CMK (cell line): ENCODE results near the gene BZW2.

Source experiments
- DNase-seq: peaks from one replicate; pipeline ENCODE4 v3.0.0-alpha.2; 2010; ENCODE audit warnings: low read depth

Gene BZW2

DNA sequence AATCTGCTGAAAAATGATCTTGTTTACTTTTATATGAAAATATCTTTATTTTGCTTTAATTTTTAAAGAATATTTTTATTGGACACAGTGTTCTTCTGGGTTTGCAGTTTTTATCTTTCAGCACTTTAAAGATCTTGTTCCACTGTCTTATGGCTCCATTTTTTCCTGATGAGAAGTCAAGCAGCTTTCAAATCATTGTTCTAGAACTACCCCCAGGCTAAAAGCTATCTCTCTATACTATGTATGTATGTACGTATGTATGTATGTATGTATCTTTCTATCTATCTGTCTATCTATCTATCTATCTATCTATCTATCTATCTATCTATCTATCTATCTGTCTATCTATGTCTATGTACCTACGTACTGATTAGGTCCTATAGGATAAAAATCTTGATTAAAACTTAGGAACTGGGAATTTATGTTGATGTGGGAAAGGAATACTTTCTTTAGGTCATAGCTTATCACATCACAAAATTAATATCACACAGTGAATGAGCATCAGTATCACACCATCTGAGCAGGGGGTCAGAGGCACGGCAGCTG lies 72.2 kb downstream of the BZW2 start:
- no peak for DNase-seq

DNA sequence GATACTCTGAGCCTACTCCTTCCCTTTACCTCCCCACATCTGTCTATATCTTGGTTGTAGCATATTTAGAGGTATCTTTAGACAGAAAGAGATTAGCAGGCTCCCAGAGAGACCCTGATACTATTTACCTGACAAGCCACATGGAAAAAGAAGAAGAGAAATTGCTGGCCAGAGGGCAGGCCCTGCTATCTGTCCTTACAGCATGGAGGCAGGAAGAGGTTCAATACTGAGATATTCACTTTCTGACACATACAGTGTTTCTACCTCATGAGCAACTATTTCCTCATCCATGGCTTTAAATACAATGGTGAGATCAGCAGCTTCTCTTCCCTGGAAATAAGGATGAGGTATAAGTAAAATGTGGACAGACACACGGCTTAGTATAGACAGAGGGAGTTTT lies 73.7 kb downstream of the BZW2 start:
- DNase-seq, result no peak

DNA sequence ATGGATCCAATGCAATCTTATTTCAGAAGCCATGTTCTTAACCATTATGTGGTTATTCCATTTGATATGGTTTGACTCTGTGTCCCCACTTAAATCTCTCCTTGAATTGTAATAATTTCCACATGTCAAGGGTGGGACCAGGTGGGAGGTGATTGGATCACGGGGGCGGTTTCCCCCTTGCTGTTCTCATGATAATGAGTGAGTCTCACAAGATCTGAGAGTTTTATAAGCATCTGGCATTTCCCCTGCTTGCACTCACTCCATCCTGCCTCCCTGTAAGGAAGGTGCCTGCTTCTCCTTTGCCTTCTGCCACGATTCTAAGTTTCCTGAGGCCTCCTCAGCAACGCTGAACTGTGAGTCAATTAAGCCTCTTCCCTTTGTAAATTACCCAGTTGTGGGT lies 75.6 kb downstream of the BZW2 start:
- DNase-seq, result no peak

DNA sequence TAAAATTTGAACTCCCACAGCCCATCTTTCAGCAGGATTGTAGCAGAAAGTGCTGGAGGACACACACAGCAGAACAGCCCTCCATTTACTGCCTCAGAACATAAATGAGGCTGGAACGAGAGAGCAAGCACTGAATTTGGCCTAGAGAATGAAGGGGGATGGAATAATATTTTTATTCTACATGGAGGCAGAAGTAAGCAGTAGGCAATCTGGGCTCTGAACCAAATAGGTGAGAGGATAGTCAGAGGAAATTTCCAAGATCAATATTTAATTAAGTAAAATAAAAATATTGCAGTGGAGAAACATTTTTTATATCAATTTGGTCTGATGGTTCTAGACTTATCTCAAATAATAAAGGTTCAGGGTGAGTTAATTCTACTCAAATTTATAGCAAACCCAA lies 78.4 kb downstream of the BZW2 start:
- no peak for DNase-seq

DNA sequence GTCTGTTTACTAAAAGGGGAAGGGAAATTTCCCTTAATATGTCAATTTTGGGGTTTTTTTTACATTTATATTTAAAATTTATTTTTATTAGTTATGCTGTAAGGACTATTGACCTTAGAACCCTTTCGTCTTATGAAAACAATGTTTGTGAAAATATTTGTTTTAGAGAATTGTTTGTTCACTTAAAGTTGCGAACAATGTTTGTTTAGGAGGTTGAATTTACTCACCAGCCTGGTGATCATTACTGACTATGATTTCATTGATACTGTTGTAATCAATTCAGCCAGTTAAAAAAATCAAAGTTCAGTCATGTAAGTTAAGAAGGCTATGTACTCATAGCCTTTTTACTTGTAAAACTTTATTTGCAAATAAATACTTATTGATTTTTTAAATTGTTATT lies 80.2 kb downstream of the BZW2 start:
- DNase-seq, result no peak

DNA sequence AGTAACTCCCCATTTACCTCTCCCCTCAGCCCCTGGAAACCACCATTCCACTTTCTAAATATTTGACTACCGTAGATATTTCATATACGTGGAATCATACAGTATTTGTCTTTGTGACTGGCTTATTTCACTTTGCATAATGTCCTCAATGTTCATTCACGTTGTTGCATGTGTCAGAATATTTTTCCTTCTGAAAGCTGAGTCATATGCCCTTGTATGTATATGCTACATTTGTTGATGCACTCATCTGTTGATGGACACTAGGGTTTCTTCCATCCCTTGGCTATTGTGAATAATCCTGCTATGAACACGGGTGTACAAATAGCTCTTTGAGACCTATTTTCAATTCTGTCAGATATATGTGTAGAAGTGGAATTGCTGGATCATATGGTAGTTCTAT lies 81.8 kb downstream of the BZW2 start:
- no peak for DNase-seq

DNA sequence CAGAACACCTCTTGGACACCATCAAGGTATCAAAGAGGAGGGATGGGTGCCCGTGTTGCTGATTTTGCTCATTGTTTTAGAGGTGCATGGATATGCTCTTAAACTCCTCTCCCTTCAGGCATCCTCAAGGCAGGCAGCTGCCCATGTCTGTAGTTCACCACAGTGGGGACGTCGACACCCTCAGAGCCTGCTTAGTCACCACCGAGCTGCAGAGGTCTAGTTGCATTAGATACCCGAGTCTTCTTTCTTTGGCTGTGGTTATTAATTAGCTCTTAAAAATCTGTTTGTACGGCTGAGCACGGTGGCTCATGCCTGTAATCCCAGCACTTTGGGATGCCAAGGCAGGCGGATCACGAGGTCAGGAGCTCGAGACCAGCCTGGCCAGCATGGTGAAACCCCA lies 82.8 kb downstream of the BZW2 start:
- DNase-seq, result no peak

DNA sequence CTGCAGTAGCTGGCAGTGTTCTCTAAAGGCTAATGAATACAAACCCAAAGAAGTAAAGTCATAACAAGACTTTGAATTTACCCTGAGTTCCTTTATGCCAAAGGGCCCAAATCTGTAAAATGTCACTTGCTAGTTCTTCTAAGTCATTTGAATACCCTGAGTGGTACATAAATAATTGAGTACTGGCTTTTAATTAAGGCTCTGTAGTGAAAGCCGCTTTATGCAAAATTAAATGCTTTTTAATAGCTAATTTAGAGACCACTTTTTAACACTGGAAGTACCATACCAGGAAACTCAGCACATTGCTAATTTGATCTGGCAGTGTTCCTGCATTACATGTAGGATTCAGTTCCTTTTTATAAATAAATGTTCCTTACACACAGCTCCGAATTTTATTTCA lies 83.6 kb downstream of the BZW2 start:
- no peak for DNase-seq

DNA sequence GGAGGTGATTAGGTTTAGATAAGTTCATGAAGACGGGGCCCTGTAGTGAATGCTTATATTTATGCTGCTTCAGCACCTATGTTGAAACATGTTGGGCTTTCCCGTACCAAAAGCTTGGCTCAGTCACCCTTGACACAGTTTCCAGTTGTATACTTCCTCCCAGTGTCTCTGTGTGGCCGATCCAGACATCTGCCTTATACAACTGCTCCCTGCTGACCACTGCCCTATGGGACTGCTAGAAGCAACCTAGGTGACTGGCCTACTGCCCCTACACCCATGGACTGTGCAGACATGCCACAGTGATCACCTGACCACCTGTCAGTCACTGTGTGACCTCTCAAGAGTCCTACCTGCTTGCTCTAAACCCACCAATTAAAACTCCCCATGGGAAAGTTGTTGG lies 85.0 kb downstream of the BZW2 start:
- no peak for DNase-seq

DNA sequence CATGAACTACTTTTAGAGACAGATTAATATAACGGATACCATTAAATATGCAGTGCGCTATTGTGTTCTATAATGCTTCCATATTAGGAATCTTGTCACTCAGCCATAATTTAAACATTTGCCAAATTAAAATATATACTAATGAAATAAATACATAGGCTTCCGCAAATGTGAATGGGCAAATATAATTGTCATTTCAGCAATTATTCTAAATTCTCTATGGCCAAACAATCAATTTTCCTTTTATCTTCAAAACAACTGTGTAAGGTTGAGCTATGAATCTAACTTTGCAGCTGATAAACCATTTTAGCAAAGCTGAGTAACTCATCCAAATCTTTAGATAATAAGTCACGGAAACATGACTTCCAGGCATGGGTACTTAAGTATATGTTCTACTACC lies 86.8 kb downstream of the BZW2 start:
- no peak for DNase-seq

DNA sequence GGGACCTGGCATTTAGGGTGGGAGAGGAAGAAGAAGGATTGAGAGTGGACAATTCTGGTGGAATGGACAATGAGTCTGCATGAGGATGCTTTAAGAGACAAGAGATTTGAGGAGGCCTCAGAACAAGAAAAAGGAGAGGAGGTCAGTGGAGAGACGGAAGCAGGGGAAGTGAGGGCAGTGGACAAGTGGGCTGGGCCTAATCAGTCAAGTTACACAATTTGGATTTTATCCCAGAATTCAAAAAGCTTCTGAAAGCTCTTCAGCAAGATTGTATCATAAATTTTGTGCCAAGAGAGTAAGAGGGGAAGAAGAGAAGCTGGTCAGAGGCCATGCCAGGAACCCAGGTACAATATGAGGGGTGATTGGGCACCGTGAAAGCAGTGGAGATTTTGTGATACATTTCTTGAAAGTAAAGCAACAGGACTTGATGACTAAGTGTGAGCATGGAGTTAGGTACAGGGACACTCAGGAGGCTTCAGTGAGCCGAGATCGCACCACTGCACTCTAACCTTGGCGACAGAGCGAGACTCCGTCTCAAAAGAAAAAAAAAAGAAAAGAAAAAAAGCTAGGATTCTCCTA lies 88.3 kb downstream of the BZW2 start:
- no peak for DNase-seq

DNA sequence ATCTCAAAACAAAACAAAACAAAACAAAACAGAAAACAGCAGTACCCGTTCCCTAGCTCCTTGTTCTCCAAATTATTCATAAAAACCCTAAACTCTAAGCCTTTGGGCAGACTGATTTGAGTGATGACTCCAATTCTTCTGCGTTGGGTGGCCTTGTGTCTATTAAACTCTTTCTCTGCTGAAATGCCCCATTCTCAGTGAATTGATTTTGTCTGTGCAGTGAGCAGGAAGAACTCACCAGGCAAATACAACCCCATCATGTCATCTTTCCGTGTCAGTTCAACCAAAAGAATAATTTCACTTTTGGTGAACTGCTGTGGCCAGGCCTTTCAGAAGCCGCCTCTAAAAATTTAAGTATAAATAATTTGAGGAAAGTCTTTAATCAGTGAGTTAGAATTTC lies 89.0 kb downstream of the BZW2 start:
- no peak for DNase-seq

DNA sequence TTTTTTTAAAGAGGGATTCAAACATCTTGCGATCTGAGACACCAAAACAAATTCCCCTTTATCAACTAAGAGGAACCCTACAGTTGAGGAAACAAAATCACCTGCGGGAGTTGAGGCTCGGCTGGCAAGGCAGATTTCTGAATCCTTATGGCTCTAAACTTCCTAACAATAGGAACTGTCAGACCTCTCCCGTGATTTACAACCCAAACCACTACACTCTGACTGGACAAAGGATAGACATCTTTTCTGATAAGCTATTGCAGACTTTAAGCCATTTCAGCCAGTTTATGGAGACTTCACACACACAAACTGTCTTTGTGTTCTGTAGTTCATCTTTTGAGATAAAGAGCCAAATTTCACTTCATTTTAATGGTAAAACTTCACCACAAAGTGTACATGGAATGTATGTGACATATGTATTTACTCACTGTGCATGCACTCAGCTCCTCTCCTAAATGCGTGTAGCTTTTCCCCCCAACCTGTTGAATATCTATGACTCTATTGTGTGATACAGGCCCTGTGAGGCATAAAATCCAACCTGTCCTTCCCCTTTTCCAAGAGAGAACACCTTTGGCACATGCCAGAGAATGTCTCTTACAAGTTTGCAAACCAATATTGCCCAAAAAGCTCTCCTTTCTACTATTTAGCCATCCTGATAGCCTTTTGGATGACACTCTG lies 92.2 kb downstream of the BZW2 start:
- DNase-seq, result no peak

DNA sequence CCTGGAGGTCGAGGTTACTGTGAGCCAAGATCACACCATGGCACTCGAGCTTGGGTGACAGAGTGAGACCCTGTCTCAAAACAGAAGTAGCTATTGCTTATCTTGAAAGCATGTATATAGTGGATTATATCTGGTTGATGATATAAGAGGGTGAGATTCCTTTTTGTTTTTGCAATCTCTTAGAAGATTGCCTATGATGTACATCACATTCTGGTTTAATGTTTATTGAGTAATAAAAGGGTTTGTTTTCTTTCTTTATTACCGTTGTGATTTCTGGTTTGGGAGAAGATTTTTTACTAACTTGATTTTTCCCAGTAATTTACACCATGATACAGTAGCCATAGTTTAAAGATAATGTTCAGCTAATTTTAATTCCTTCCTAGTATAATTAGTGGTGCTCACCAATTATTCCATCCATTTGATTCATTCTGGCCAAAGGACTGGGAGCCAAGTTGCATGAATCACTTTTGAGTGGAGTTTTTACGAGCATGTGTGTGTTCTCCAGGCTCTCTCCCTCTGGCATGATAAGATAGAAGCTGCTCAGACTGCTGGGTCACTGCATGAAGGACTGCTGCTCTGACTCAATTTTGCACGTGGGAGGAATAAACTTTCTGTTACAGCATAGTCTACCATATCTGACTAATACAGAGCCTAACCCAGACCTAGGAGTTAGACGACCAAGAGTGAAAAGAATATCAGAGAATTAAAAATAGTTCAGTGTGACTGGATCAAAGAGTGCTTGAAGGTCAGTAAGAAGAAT lies 94.1 kb downstream of the BZW2 start:
- DNase-seq, result no peak

DNA sequence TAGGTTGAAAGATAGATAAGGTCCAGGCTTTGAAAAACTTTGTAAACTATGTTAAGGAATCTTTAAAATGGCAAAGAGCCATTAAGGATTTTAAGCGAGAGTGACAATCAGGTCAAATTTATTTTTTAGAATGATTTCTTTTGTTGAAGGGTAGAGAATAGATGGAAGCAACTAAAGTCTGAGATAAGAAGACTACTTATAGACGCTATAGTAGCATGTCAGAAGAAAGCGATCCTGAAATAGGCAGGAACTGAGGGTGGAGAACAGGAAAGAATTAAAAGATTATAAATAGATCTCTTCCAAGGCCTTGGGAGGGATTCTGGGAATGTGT lies 94.6 kb downstream of the BZW2 start:
- DNase-seq, result no peak

DNA sequence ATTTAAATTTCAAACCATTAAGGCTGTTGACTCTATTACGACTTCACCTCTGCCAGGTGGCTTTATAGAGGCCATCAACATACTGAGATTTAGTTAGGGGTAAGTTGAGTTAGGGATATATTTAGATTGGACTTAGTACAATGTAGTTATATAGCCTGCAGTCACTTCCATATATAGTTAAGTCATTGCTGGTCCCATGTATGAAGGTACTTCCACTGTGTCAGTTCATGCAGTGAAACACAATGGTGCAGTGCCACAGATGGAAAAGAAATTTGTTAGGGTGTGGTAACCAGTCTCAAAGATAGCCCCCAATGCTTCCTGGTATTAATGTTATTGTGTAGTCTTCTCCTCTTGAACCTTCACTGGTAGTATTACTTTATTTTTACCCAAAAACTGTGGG lies 95.0 kb downstream of the BZW2 start:
- no peak for DNase-seq

DNA sequence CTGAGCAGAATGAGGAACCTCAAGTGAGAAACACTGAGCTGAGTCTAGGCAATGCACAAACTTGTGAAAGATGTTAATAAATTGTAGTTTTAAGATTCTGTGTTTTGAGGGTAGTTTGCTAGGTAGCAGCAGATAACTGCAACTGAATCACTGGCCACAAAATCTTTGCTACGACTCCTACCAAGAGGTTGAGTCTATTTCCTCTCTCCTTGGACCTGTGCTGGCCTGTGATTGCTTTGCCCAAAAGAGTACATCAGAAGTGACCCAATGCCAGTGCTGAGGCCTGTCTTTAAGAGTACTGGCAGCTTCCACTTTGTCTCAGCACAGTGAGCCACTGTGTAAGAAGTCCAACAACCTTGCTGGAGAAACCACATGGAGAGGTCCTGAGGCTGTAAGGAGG lies 95.7 kb downstream of the BZW2 start:
- no peak for DNase-seq

DNA sequence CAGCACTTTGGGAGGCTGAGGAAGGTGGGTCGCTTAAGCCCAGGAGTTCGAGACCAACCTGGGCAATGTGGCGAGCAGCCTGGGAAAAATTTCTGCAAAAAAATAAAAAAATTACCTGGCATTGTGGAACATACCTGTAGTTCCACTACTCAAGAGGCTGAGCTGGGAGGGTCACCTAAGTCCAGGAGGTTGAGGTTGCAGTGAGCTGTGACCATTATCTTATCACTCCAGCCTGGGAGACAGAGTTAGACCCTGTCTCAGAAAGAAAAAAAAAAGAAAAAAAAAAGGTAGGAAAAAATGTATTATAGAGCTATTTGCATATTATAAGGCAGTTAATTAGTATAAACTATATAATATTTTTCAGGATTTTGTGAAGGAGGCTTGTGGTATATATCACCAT lies 96.6 kb downstream of the BZW2 start:
- no peak for DNase-seq

DNA sequence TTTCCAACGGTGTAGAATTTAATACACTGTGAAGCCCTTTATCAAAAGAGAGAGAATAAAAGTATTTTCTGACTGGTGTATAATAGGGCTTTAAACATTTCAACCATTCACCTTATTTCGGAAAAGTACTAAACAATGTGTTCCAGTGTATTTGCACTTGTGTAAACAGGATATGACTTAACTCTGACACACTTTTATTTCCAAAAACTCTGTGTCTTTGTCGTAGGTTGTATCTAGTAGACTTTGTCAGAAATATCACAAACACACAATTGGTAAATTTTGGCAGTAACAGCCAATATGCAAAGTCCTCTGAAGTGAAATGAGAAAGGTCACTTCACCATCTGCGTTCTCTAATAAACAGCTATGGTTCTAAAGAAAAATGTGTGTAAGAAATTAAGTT lies 97.3 kb downstream of the BZW2 start:
- no peak for DNase-seq

DNA sequence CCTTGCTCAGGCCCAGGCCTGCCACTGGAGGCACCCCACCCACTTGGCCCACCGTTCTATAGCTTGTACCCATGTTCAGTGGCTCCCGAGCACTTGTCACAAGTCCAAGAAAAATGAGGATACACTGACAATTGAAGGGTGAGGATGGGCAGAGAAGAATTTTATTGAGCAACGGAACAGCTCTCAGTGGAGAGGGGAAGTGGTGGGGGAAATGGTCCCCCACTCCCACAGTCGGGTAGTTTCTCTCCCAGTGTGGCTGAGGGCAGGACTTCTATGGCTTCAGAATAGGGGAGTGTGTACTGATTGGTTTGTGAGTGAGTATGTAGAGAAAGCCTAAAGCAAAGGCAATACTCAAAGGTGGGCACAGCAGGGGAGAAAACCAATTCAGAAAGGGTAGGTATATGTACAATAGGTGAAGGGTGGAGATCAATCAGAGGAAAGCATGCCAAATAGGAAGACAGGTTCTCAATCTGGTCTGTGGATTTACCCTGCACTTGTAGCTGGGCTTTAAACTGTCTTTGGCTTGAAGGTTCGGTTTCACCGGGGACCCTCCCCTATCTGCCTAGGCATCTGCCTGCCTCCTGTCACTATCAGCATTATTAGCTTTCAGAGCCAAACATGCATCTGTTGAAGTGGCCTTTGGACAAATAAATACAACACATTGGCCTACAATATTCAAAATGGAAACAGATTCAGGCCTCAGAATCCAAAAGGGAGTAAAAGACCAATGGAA lies 98.7 kb downstream of the BZW2 start:
- DNase-seq, result no peak

DNA sequence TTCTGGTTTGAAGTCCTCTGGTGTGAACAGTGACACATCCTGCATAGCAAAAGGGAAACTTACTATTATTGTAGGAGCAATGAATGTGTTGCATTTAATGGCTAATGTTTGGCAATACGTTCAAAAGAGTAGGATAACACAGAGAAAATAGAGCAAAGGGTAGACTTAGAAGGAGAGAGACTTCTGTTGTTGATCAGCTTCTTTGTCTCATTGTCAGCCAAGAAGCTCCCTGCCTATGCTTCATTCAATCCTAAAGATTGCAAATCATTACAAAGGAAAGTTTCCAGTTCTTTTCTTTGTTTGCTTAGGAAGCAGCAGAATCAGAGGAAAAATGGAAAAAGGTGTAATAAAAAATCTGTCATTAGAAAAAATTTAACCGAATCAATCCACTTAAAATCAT lies 99.7 kb downstream of the BZW2 start:
- no peak for DNase-seq

DNA sequence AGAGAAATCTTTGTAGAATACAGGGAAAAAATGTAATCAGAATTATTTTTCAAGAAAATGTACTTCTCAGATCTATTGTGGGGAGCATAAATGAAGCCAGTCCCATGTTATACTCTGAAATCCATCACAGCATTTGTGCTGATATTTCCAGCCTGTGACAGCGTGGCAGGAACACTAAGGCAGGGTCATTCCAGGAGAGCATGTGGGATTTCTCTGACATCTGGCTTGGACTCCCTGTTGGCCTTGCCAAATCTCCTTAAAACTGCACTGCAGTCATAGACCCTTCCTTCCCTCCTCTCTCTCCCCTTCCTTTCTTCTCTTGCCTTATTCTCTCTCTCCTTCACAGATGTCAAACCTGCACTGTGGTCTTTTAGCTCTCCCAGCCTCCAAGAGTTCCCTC lies 101.1 kb downstream of the BZW2 start:
- DNase-seq, result no peak
